Measurements from ENCODE around the gene STKLD1. TPM values are rescaled to one million over a fixed set of nuclear protein-coding genes. Genes with fewer than 3 reads are reported as not detected.

STKLD1 gene
- total RNA-seq, 2 experiments from 2014 or later = 0.59 to 1.0 TPM

DNA sequence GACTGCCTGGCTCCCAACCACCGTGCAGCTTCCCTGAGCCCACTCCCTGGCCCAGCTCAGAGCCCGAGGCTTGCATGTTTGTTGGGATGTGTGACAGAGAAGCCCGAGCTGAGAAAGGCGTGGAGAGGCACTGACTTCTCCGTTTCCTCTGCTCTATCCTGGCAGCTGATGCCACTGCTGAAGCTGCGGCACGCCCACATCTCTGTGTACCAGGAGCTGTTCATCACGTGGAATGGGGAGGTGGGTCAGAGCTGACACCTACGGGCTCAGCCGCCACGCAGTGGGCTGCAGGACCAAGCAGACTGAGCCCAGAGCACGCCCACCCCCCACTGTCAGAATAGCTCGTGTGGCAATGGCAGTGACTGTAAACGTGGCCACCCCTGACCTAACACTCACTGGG lies 9.3 kb downstream of the STKLD1 start:
- intact Hi-C loops (cut with DNase I, micrococcal nuclease) = no loop called here
- no peak overlapping the region for H3K27ac ChIP-seq (ENCODE audit: low read depth in 1 of 2, low read length in 2 of 2)
- ATAC-seq (ENCODE audit: poor library complexity) (no peak), DNase-seq (no peak)
- no peaks in the 10 kb centered on the region for H3K36me3 ChIP-seq (ENCODE audit: insufficient read depth, low read length)
- TF ChIP-seq CTCF (IDR thresholded peaks at IDR 0.05) = no peak
- no peak overlapping the region for H3K4me3 ChIP-seq (ENCODE audit: low read length)
- H3K4me1 Mint-ChIP-seq (ENCODE audit: low read depth) = no peaks in the 10 kb centered on the region
- no peaks in the 10 kb centered on the region for H3K27me3 Mint-ChIP-seq
- H3K27me3 ChIP-seq (ENCODE audit: control insufficient read depth in 1 of 2, insufficient read depth in 2 of 2, low read length in 2 of 2) = peaks cover 0 to 4% of the 10 kb centered on the region in 2 experiments
- POLR2A ChIA-PET = interaction anchor here (0.8 kb wide), 1 partner anchor 15 kb away, joined by 3 read pairs; no protein-coding TSS in a partner anchor
- H3K9me3 Mint-ChIP-seq = no peaks in the 10 kb centered on the region
- H3K36me3 Mint-ChIP-seq (ENCODE audit: low read depth) = no peaks in the 10 kb centered on the region
- peaks cover 0 to 4% of the 10 kb centered on the region in 2 experiments for H3K9me3 ChIP-seq (ENCODE audit: control insufficient read depth in 1 of 2, insufficient read depth in 1 of 2, low read length in 2 of 2)
- no peak overlapping the region for H3K4me3 Mint-ChIP-seq
- no peak overlapping the region for H3K27ac Mint-ChIP-seq
- H3K4me1 ChIP-seq (ENCODE audit: insufficient read depth, low read length) = no peaks in the 10 kb centered on the region
- CTCF ChIA-PET = no interaction called here

- CTCF ChIA-PET = no interaction called here
- Mint-ChIP-seq H3K27ac (no peak overlapping the region), H3K4me1 (ENCODE audit: low read depth) (no peaks in the 10 kb centered on the region), H3K4me3 (no peak overlapping the region), H3K36me3 (ENCODE audit: low read depth) (no peaks in the 10 kb centered on the region), H3K9me3 (no peaks in the 10 kb centered on the region), H3K27me3 (no peaks in the 10 kb centered on the region)
- no peak for ATAC-seq (ENCODE audit: poor library complexity)
- intact Hi-C loops (cut with DNase I, micrococcal nuclease) = no loop called here
- Histone ChIP-seq H3K27me3 (ENCODE audit: control insufficient read depth in 1 of 2, insufficient read depth in 2 of 2, low read length in 2 of 2) (peaks cover 0 to 7% of the 10 kb centered on the region in 2 experiments), H3K4me3 (ENCODE audit: low read length) (no peak overlapping the region), H3K27ac (ENCODE audit: low read depth in 1 of 2, low read length in 2 of 2) (no peak overlapping the region), H3K36me3 (ENCODE audit: insufficient read depth, low read length) (no peaks in the 10 kb centered on the region), H3K4me1 (ENCODE audit: insufficient read depth, low read length) (no peaks in the 10 kb centered on the region), H3K9me3 (ENCODE audit: control insufficient read depth in 1 of 2, insufficient read depth in 1 of 2, low read length in 2 of 2) (peaks cover 0 to 9% of the 10 kb centered on the region in 2 experiments)
- POLR2A ChIA-PET = interaction anchor here (1.0 kb wide), 1 partner anchor 30 kb away, joined by 3 read pairs; the partner anchor contains the start of genes SURF1 and SURF2
- no peak for DNase-seq
- no peak for TF ChIP-seq CTCF (IDR thresholded peaks at IDR 0.05)
Observed at GRCh38 chr9:133386338-133386737, 10.2 kb downstream of the STKLD1 start.

GRCh38 chr9:133387680-133388079 lies 11.5 kb downstream of the STKLD1 start:
- POLR2A ChIA-PET = no interaction called here
- no peaks in the 10 kb centered on the region for H3K27me3 Mint-ChIP-seq
- H3K4me3 Mint-ChIP-seq = no peak overlapping the region
- no peaks in the 10 kb centered on the region for H3K9me3 Mint-ChIP-seq
- H3K36me3 ChIP-seq (ENCODE audit: insufficient read depth, low read length) = no peaks in the 10 kb centered on the region
- TF ChIP-seq CTCF (IDR thresholded peaks at IDR 0.05) = no peak
- intact Hi-C loops (cut with DNase I, micrococcal nuclease) = no loop called here
- ATAC-seq (ENCODE audit: poor library complexity) = no peak
- no peak overlapping the region for H3K4me3 ChIP-seq (ENCODE audit: low read length)
- H3K27ac ChIP-seq (ENCODE audit: low read depth in 1 of 2, low read length in 2 of 2) = no peak overlapping the region
- no peak for DNase-seq
- H3K9me3 ChIP-seq (ENCODE audit: control insufficient read depth in 1 of 2, insufficient read depth in 1 of 2, low read length in 2 of 2) = peaks cover 0 to 9% of the 10 kb centered on the region in 2 experiments
- CTCF ChIA-PET = no interaction called here
- peaks cover 0 to 7% of the 10 kb centered on the region in 2 experiments for H3K27me3 ChIP-seq (ENCODE audit: control insufficient read depth in 1 of 2, insufficient read depth in 2 of 2, low read length in 2 of 2)
- no peaks in the 10 kb centered on the region for H3K4me1 Mint-ChIP-seq (ENCODE audit: low read depth)
- no peaks in the 10 kb centered on the region for H3K4me1 ChIP-seq (ENCODE audit: insufficient read depth, low read length)
- no peaks in the 10 kb centered on the region for H3K36me3 Mint-ChIP-seq (ENCODE audit: low read depth)
- H3K27ac Mint-ChIP-seq = no peak overlapping the region
